Measurements from ENCODE around the gene WAC.

WAC gene

DNA sequence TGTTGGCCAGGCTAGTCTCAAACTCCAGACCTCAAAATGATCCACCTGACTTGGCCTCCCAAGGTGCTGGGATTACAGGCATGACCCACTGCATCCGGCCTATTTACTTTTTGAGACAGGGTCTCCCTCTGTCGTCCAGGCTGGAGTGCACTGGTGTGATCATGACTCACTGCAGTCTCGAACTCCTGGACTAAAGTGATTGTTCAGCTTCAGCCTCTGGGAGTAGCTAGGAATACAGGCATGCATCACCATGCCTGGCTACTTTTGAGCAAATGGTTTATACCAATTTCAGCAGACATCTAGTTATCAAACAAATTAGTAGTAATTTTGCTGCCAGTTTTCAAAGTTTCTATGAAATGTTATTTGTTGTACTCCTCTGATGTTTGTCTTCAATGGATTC lies 2.2 kb upstream of the WAC start:
- no peak for DNase-seq (ENCODE audit: low read depth in 2 of 2)

- no peak for DNase-seq (ENCODE audit: low read depth in 2 of 2)
Observed at GRCh38 chr10:28533186-28533564, 257 bp downstream of the WAC start.

- peak; percentile 36 to 40 for DNase-seq (ENCODE audit: low read depth in 2 of 2)
Observed at GRCh38 chr10:28533571-28534304, 820 bp downstream of the WAC start.

- no peak for DNase-seq (ENCODE audit: low read depth in 2 of 2)
Observed at GRCh38 chr10:28535846-28536245, 2.9 kb downstream of the WAC start.

GRCh38 chr10:28538595-28538994 lies 5.7 kb downstream of the WAC start:
- DNase-seq (ENCODE audit: low read depth in 2 of 2): no peak

DNA sequence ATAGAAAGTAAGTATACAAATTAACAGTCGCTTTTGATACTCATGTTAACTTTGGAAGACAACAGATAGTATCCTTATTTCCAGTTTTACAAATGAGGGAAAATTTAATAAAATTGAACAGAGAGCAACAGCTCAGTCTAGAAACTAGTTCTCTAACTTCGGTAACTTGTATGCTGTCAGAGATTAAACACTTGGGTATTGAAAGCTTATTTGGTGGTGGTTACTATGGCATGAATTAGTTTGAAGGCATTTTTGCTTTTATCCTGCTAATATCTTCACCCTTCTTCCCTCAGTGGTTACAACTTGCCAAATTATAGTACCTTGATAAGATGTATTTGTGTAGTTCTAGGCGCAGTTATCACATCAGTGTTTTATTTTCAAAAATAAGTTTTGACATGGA lies 7.2 kb downstream of the WAC start:
- no peak for DNase-seq (ENCODE audit: low read depth in 2 of 2)

DNA sequence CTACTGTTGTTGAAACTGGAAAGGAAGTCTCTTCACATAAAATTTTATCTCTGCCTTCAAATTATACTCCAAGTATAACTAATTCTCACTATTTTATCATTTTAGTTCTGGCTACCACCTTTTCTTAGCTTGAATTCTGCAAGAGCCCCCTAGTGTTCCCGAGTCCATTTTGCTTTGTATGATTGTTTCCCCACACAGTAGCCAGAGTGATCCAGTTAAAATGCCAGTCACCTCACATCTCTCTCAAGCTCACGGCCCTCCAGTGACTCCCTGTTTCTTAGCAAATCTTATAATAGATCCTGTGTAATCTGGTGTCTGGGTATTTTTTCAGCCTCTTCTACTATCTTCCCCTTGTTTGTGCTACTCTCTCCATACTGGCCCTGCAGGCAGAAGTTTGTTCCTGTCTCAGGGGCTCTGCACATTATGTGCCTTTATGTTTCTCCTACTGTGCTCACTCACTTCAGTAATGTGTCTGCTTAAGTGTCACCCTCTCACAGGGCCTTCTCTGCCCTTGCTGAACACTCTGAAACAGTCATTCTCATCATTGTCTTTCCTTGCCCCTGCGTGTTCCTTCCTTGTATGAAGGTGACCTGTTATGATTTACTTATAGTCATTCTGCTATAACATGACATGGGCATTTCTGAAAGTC lies 8.9 kb downstream of the WAC start:
- DNase-seq (ENCODE audit: low read depth in 2 of 2): no peak

DNA sequence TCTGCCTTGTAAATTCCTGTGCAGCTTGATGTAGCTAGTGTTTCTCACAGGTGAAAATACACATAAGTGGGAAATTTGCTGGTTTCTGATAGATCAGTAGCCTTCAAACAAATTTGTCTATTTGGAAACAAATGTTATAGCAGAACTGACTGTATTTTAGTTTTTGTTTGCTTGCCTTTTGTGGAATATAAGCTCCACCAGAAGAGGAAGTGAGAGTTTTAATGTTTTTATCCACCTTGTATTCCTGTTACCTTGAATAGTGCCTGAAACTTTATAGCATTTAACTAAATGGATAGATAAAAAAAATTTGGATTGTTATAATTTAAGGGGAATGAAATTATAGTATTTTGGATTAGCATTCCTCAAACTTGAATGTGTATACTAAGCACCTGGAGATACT lies 9.8 kb downstream of the WAC start:
- DNase-seq (ENCODE audit: low read depth in 2 of 2): no peak

DNA sequence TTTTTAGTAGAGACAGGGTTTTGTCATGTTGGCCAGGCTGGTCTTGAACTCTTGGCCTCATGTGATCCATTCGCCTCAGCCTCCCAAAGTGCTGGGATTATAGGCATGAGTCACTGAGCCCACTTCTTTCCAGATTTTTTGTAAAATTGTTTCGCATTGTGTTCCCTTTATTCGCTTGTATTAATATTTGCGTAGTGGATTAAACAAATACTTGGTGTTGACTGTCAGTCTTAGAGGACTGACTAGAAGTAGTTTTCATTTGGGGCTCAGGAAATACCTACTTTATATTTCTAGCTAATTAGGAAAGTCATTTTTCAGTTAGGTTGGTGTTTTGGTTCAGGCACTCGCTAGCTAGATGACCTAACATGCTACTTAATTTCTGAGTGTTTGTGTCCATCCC lies 11.1 kb downstream of the WAC start:
- no peak for DNase-seq (ENCODE audit: low read depth in 2 of 2)

GRCh38 chr10:28545967-28546644 lies 13.2 kb downstream of the WAC start:
- no peak for DNase-seq (ENCODE audit: low read depth in 2 of 2)

DNA sequence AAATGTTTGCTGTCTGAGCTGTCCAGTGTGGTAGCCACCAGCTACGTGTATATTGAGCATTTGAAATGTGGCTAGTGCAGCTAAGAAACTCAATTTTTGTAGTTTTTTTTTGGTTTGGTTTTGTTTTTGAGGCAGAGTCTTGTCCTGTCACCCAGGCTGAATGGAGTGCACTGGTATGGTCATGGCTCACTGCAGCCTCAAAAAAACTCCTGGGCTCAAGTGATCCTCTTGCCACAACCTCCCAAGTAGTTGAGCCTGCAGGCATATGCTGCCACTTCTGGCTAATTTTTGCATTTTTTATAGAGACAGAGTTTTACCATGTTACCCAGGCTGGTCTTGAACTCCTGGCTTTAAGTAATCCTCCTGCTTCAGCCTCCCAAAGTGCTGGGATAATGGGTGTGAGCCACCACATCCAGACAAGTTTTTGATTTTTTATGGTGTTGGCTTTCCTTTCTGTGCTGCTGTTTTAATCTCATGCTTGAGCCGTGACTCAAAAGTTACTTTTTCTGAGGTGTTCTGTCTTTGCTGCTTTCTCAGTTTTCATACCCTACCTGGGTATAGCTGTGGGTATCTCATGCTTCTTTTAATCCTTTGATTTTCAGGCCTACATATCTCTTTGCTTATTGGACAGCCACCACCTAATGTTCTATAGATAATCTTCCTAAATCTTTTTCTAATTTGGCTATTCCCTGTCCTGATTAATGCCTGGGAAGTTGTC lies 16.0 kb downstream of the WAC start:
- DNase-seq (ENCODE audit: low read depth in 2 of 2): no peak

GRCh38 chr10:28551086-28551485 lies 18.2 kb downstream of the WAC start:
- no peak for DNase-seq (ENCODE audit: low read depth in 2 of 2)

- DNase-seq (ENCODE audit: low read depth in 2 of 2): no peak
Observed at GRCh38 chr10:28552775-28553174, 19.9 kb downstream of the WAC start.

DNA sequence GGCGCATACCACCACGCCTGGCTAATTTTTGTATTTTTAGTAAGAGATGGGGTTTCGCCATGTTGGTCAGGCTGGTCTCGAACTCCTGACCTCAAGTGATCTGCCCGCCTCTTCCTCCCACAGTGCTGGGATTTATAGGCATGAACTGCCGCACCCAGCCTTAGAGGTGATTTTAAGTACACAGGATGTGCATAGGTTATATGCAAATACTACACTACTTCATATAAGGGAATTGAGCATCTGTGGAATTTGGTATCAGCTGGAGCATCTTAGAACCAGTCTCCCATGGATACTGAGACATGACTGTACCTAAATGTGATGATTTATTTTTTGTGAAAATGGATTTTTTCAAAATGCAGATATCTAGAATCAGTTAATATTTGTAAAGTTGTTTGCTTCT lies 21.1 kb downstream of the WAC start:
- no peak for DNase-seq (ENCODE audit: low read depth in 2 of 2)

GRCh38 chr10:28554952-28555351 lies 22.0 kb downstream of the WAC start:
- no peak for DNase-seq (ENCODE audit: low read depth in 2 of 2)

- no peak for DNase-seq (ENCODE audit: low read depth in 2 of 2)
Observed at GRCh38 chr10:28555358-28555757, 22.4 kb downstream of the WAC start.

DNA sequence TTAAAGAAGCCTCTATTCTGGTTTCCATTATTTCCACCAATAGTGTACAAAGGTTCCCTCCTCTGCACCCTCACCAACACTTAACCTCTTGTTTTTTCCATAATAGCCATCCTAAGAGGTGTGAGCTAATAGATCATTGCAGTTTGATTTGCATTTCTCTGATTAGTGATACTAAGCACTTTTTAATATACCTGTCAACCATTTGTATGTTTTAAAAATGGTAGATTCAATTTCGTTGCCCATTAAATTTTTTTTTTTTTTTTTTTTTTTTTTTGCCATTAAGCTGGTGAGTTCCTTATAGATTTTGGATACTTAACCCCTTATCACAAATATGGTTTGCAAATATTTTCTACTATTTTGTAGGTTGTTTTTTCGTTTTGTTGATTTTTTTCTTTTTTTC lies 23.2 kb downstream of the WAC start:
- DNase-seq (ENCODE audit: low read depth in 2 of 2): no peak

GRCh38 chr10:28558186-28558585 lies 25.3 kb downstream of the WAC start:
- DNase-seq (ENCODE audit: low read depth in 2 of 2): no peak

GRCh38 chr10:28558923-28559508 lies 26.1 kb downstream of the WAC start:
- no peak for DNase-seq (ENCODE audit: low read depth in 2 of 2)

- DNase-seq (ENCODE audit: low read depth in 2 of 2): no peak
Observed at GRCh38 chr10:28559618-28560017, 26.7 kb downstream of the WAC start.

DNA sequence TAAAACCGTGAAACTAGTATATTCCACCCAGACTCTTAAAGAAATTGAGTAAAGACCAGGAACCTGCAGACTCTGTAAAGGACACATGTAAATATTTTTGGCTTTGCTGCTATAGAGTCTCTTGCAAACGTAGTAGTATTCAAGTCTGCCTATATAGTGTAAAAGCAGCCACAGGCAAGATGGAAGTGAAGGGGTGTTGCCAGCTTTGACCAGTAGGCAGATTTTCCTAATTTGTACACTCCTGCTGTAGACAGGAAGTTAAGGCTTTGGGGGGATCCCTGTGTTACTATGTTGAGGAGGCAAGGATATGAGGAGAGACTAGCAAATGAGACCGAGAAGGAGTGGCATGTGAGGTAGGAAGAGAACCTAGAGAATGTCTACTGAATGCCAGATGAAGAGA lies 27.7 kb downstream of the WAC start:
- DNase-seq (ENCODE audit: low read depth in 2 of 2): no peak

DNA sequence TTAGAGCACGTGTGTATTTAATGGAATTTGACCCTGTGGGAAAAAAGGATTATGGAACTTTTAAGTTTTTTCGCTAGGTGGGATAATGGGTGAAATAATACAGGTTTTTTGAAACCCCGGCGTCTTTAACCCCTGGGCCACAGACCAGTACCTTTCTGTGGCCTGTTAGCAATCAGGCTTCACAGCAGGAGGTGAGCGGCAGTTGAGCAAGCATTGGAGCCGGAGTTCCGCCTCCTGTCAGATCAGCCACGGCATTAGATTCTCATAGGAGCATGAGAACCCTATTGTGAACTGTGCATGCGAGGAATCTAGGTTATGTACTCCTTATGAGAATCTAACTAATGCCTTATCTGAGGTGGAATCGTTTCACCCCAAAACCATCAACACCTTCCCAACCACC lies 28.6 kb downstream of the WAC start:
- DNase-seq (ENCODE audit: low read depth in 2 of 2): no peak
